GM19397 (cell line): ENCODE results near the gene ZNF609.
"Not testable (repeated sequence)": the region's sequence is repeated elsewhere in the genome, so short reads cannot be mapped to it uniquely, and the experiment has no call there.

ENCODE experiments used
- ATAC-seq: cut with Tn5 transposase; IDR thresholded peaks from one replicate; pipeline ENCODE4 v1.9.1; 2021; ENCODE audit warnings: mild to moderate bottlenecking, moderate library complexity; ENCODE audit not compliant: unreplicated experiment

ZNF609 gene

DNA sequence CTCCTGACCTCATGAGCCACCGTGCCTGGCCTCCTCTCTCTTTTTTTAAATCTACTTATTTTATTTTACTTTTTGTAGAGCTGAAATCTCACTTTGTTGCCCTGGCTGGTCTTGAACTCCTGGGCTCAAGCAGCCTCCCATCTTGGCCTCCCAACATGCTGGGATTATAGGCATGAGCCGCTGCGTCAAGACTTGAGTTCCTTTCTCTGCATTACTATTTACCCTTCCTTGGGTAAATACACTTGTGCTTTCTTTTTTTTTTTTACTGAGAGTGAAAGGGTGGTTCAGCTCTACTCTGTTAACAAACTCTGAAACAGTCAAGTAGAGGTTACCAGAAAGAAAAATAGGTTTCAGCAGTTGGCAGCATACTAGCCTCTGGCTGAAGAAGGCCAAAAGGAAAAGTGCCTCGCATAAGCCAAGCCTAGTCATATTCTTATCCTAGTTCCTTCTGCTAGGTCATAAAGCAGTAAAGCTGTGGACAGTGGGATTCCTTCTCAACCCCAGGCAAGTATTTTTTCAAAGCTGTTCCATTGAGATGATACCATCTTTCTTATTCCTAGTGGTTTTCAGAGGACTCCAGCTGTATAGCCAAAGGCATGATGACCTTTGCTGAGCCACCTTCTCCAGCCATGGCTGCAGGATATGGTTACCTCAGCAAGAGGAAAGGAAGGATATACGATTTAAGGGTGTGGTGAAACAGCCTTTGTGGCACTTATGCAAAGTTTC is 179.9 kb downstream of the ZNF609 start:
- ATAC-seq = no peak

GRCh38 chr15:64642875-64643274 is 182.5 kb downstream of the ZNF609 start:
- ATAC-seq = no peak

GRCh38 chr15:64643685-64644084 is 183.3 kb downstream of the ZNF609 start:
- ATAC-seq = no peak

GRCh38 chr15:64644811-64645210 is 184.4 kb downstream of the ZNF609 start:
- not testable (repeated sequence) for ATAC-seq

- no peak for ATAC-seq
Observed at GRCh38 chr15:64645995-64646394, 185.6 kb downstream of the ZNF609 start.

DNA sequence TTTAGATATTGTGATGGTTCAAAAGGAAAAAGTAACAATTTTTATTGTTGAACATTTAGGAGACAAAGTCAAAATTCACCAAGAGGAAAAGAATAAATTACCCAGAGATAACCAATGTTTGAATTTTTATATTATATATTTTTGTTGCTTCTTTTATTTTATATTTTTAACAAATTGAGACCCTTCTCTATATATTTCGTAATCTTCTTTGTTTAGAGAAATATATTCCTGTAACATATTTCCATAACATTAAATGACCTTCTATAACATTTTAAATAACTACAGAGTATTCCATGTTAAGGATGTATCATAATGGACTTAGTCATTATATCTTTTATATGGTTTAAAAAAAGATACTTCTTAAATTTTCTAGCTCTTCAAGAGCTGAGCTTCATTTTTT is 187.0 kb downstream of the ZNF609 start:
- ATAC-seq = no peak

DNA sequence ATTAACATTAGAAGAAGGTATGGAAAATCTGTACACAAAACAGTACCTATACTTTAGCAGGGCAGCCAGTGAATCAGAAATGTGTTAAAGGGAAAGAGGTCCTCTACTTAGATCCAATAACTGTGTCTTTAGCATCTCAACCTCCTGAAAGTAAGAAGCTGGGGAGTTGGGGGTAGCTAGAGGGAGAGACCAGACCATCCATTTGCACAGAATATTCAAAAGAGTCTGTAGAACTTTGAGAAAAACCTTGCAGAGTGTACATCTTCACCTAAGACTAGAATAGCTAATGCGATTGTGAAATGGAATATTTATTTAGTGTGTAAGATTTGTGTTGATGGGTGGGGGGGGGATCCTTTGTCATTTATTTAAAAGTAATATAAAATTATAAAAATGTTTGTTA is 190.2 kb downstream of the ZNF609 start:
- no peak for ATAC-seq

GRCh38 chr15:64651601-64652191 is 191.3 kb downstream of the ZNF609 start:
- peak; percentile 84 for ATAC-seq

DNA sequence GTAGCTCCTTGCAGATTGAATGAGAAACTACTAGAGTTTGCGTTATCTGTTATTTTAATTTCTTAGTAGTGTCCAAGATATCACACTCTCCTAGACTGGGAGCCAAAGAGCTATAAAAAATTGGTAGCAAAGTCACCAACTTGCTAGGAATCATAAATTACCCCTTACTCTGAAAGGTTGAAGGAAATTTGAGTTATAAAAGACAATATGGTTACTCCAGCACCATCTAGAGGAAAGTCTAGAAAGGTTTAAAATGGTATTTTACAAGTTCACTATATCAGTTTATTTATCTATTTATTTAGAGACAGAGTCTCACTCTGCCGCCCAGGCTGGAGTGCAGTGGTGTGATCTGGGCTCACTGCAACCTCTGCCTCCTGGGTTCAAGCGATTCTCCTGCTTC is 193.4 kb downstream of the ZNF609 start:
- ATAC-seq = no peak

GRCh38 chr15:64656508-64656907 is 196.1 kb downstream of the ZNF609 start:
- no peak for ATAC-seq

- peak; percentile 79 for ATAC-seq
Observed at GRCh38 chr15:64665179-64665578, 204.8 kb downstream of the ZNF609 start.

GRCh38 chr15:64667736-64668161 is 207.4 kb downstream of the ZNF609 start:
- ATAC-seq = no peak

GRCh38 chr15:64673866-64674265 is 213.5 kb downstream of the ZNF609 start:
- no peak for ATAC-seq

DNA sequence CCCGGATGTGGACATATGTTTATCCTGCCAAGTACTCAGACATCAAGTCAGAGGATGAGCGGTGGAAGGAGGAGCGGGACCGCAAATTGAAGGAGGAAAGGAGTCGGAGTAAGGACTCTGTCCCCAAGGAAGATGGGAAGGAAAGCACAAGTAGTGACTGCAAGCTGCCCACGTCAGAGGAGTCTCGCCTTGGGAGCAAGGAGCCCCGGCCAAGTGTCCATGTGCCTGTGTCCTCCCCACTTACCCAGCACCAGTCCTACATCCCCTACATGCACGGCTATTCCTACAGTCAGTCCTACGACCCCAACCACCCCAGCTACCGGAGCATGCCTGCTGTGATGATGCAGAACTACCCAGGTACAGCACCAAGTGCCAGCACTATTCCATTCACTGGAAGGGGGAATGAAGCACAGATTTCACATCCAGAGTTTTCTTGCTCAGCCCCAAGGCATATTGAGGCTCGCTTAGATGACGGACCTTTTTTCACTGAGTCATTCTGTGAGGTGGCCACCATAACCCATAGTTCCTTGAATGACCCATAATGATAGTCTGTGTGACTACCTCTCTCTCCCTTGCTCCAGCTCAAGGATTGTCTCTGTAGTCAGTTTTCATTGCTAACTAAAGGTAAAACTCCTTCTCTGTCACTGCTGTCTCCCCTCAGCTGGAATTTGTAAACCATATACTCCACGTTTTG is 217.9 kb downstream of the ZNF609 start:
- no peak for ATAC-seq

- ATAC-seq = no peak
Observed at GRCh38 chr15:64680097-64680496, 219.7 kb downstream of the ZNF609 start.

GRCh38 chr15:64681424-64682024 is 221.1 kb downstream of the ZNF609 start:
- no peak for ATAC-seq

GRCh38 chr15:64682255-64682654 is 221.9 kb downstream of the ZNF609 start:
- no peak for ATAC-seq

DNA sequence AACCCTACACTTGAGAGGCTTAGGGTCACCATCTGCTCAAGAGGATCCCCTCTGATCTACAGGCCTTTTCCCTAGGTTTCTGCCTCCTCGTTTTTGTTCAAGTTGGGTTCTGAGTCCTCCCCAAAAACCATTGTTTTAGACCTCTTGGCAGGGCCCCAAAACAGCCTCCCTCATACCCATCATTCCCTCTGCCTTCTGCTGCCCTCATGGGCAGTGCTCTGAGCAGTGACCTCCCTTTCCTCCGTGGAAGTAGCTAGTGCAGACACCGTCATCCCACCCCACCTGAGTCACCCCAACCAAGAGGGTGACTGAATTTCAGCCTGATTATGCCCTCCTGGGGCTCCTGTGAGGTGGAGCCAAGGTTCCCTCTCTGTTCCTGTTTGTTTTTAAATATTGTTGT is 223.0 kb downstream of the ZNF609 start:
- no peak for ATAC-seq

DNA sequence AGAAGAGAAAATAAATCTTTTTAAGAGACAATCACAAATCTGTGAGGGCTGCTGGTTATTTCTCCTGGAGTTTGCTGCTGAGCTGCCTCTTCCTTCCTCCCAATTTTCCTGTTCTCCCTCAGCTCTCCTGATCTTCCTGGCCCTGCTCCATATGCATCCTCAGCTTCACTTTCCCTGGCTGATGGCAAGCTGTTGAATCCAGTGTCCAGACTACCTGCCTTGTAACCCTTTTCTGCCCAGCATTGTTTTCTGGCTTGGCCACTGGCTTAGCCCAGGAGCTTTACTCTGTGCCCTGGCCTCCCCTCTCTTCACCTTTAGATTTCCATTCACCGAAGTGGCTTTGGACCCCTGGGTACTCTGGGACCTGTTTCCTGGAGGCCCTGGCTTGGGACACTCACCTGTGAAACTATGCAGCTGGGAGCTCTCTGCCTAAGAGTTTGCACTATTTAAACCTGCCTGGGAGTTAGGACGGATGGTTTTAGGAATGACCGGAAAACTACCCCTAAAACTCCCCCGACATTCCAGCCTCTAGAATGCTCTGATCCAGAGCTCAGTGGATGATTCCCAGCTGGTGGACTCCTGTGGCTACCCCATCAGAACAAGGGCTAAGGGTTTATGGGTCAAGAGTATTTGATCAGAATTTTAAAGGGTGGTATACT is 225.0 kb downstream of the ZNF609 start:
- ATAC-seq = no peak

DNA sequence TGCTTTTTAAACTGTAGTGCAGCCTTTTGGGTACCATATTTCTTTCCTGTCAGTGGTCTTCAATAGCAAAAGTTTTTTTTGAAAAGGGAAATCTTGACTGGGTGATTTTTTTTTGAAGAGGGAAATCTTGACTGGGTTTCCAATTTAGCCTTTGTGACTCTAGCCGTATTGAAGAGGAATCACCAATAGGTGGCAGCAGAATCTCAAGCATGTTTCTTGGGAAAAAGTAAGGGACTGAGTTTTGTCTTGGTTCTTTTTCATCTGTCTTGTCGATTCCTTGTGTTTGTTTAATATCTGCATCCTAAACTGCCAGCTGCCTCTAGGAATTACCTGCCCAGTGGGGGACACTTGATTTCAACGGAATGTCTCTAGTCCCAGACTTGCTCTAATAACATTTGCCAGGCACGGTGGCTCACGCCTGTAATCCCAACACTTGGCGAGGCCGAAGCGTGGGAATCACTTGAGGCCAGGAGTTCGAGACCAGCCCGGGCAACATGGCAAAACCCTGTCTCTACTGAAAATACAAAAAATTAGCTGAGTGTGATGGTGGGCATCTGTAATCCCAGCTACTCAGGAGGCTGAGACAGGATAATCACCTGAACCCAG is 225.9 kb downstream of the ZNF609 start:
- ATAC-seq = no peak

DNA sequence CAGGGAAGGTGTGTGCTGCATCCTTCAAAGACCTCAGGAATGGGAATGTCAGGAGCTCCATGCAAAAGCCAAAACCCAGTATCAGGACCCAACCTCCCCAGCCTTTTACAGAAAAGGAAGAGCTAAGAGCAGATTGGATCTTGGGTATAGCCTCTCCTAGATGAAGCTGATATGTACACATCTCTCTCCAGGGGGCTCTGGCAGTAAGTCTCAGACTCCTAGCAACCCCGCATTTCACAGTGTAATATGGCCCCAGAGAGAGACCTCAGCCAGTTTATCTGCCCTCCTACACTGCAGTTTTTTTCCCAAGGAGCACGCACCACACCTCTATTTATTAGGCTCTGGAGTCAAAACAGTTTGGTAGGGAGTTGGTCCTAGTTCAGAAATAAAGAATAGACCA is 226.8 kb downstream of the ZNF609 start:
- no peak for ATAC-seq
